Chondrocyte (in vitro differentiated cells): ENCODE data around the gene ETV7. TPM values are rescaled to one million over a fixed set of nuclear protein-coding genes. Genes with fewer than 3 reads are reported as not detected.

ENCODE experiments used
- DNase-seq: peaks from one replicate; pipeline ENCODE4 v3.0.0; 2021; ENCODE audit warnings: mixed read lengths, low spot score
- H3K27ac Mint-ChIP-seq: one replicate; pipeline ENCODE4 v1.8.0; 2021; ENCODE audit warnings: mild to moderate bottlenecking, moderate library complexity, mixed read lengths; ENCODE audit not compliant: unreplicated experiment
- H3K27me3 Mint-ChIP-seq: 2 replicates; pipeline ENCODE4 v1.8.0; 2021; ENCODE audit warnings: low read depth, mixed read lengths
- H3K36me3 Mint-ChIP-seq: 2 replicates; pipeline ENCODE4 v1.8.0; 2021; ENCODE audit warnings: low read depth, mixed read lengths
- H3K4me1 Mint-ChIP-seq: 2 replicates; pipeline ENCODE4 v1.8.0; 2021; ENCODE audit warnings: low read depth, mild to moderate bottlenecking, mixed read lengths
- H3K4me3 Mint-ChIP-seq: one replicate; pipeline ENCODE4 v1.8.0; 2021; ENCODE audit warnings: mild to moderate bottlenecking, moderate library complexity, mixed read lengths; ENCODE audit not compliant: unreplicated experiment
- H3K9me3 Mint-ChIP-seq: 2 replicates; pipeline ENCODE4 v1.8.0; 2021; ENCODE audit warnings: low read depth, mixed read lengths
- CTCF ChIP-seq: fragments of 200-600 bp; sonication (generic); IDR thresholded peaks from 2 replicates; pipeline ENCODE4 v1.5.0; 2021; ENCODE audit warnings: antibody characterized with exemption, mild to moderate bottlenecking, moderate library complexity
- total RNA-seq: library from RNA; stranded (reverse); gene quantifications from 3 replicates; pipeline ENCODE4 v1.2.1, GENCODE V29; 2021

ETV7 gene
- total RNA-seq, 1 donor from 2014 or later, result not detected

GRCh38 chr6:36326356-36326995 lies 61.0 kb downstream of the ETV7 start:
- DNase-seq, result no peak
- Mint-ChIP-seq H3K27ac (no peak overlapping the region), H3K4me3 (no peak overlapping the region), H3K4me1 (no peaks in the 10 kb centered on the region), H3K27me3 (peaks cover 26% of the 10 kb centered on the region), H3K9me3 (no peaks in the 10 kb centered on the region), H3K36me3 (no peaks in the 10 kb centered on the region)
- TF ChIP-seq CTCF, result no peak

- Mint-ChIP-seq H3K27ac (no peak overlapping the region), H3K9me3 (no peaks in the 10 kb centered on the region), H3K4me3 (no peak overlapping the region), H3K36me3 (no peaks in the 10 kb centered on the region), H3K4me1 (peaks cover 3% of the 10 kb centered on the region), H3K27me3 (peaks cover 26% of the 10 kb centered on the region)
- TF ChIP-seq CTCF, result no peak
- no peak for DNase-seq
These were observed 62.8 kb downstream of the ETV7 start for GRCh38 chr6:36324715-36325114.

GRCh38 chr6:36324191-36324590 lies 63.3 kb downstream of the ETV7 start:
- no peaks in the 10 kb centered on the region for H3K9me3 Mint-ChIP-seq

GRCh38 chr6:36323062-36323461 lies 64.4 kb downstream of the ETV7 start:
- no peak for DNase-seq
- peaks cover 17% of the 10 kb centered on the region for H3K27me3 Mint-ChIP-seq
- no peaks in the 10 kb centered on the region for H3K9me3 Mint-ChIP-seq
- H3K4me1 Mint-ChIP-seq, result peaks cover 3% of the 10 kb centered on the region
- no peak overlapping the region for H3K4me3 Mint-ChIP-seq
- no peak overlapping the region for H3K27ac Mint-ChIP-seq
- no peaks in the 10 kb centered on the region for H3K36me3 Mint-ChIP-seq
- no peak for TF ChIP-seq CTCF

More at GRCh38 chr6:36324191-36324590, 63.3 kb downstream of the ETV7 start:
- Mint-ChIP-seq H3K27ac (no peak overlapping the region), H3K36me3 (no peaks in the 10 kb centered on the region), H3K4me3 (no peak overlapping the region), H3K4me1 (peaks cover 3% of the 10 kb centered on the region), H3K27me3 (peaks cover 22% of the 10 kb centered on the region)
- DNase-seq, result no peak
- TF ChIP-seq CTCF, result no peak

- Mint-ChIP-seq H3K27me3 (peaks cover 22% of the 10 kb centered on the region), H3K27ac (no peak overlapping the region), H3K4me1 (peaks cover 3% of the 10 kb centered on the region), H3K36me3 (no peaks in the 10 kb centered on the region), H3K9me3 (no peaks in the 10 kb centered on the region), H3K4me3 (no peak overlapping the region)
- no peak for TF ChIP-seq CTCF
- DNase-seq, result no peak
These were observed 64.9 kb downstream of the ETV7 start for GRCh38 chr6:36322591-36322990.
